HG02610 (cell line): Measurements from ENCODE around the gene TXNDC8.
"Not testable (repeated sequence)": the region's sequence is repeated elsewhere in the genome, so short reads cannot be mapped to it uniquely, and the experiment has no call there.

Experiments
- ATAC-seq: cut with Tn5 transposase; IDR thresholded peaks from one replicate; pipeline ENCODE4 v1.9.1; 2021; ENCODE audit warnings: mild to moderate bottlenecking, moderate library complexity; ENCODE audit not compliant: unreplicated experiment

The TXNDC8 gene

GRCh38 chr9:110328763-110329162 lies 8.9 kb downstream of the TXNDC8 start:
- no peak for ATAC-seq

DNA sequence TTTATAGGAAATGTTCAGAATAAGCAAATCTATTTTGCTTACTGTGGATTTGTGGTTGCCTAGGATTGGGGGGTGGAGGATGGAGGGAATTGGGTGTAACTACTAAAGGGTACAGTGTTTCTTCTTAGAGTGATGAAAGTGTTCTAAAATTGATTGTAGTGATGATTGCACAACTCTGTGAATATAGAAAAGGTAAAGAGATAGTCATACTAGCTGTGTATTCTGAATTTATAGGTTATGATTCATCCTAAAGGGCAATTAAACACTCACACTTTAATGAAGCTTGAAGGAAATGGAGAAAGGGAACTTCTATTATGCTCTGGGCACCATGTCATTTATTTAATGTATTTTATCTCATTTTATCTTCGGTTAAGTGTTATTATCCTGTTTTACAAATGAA lies 9.9 kb downstream of the TXNDC8 start:
- no peak for ATAC-seq

- no peak for ATAC-seq
Measured at GRCh38 chr9:110323818-110324217, 13.8 kb downstream of the TXNDC8 start.

DNA sequence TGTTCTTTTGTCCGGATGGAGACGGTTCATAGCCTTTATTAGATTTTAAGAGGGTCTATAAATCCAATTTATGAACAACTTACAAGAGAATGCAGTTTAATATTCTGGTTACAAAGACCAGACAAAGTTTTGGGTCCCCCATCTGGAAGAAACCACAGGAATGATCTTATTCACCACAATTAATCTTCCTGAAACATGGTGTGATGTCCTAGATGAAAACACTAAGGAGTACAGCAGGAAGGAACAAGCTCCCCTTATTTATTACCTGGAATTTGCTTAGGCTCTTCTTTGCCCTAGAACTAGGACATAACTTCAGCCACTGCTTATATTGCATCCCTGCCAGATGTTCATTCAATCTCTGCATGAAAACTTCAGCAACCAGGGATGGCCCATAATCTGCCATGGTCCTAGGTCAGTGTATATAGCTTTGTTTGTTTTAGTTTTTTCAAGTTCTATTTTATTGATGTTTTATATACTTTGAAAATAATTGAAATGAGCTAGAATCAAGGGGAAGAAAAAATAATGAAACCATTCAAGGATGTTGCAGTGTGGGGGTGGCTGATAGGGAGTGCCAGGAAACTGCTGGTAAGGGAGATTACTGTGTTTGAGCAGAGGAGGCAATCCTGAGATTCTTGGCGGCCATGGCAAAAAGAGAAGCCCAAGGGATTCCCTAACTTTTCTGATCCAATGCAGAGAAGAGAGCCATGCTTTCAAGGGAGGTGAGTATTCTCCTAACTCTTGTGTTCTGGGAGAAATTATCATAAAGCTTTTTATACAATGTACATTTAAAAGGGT lies 16.8 kb downstream of the TXNDC8 start:
- ATAC-seq, result no peak

DNA sequence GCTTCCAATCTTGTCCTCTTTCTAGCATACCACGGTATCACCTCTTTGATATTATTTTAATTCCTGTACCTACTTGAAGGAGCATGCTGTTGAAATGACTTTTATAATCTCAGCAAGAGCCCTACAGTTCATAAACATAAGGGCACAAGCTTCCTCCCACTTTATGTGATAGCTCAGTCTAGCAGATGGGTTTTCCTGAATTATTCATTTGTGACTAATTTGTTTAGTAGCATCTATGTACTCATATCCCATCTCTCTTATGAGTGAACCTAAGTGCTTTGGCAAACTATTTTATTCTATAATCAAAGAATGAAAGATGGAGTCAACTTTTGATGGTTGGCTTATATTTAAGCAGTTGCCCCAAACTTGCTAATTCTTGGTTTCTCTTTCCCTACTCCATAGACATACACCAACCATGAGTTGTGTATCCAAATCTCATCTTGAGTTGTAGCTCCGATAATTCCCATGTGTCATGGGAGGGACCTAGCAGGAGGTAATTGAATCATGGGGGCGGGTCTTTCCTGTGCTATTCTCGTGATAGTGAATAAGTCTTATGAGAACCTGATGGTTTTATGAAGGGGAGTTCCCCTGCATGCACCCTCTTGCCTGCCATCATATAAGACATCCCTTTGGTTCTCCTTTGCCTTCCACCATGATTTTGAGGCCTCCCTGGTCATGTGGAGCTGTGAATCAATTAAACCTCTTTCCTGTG lies 17.7 kb downstream of the TXNDC8 start:
- no peak for ATAC-seq

DNA sequence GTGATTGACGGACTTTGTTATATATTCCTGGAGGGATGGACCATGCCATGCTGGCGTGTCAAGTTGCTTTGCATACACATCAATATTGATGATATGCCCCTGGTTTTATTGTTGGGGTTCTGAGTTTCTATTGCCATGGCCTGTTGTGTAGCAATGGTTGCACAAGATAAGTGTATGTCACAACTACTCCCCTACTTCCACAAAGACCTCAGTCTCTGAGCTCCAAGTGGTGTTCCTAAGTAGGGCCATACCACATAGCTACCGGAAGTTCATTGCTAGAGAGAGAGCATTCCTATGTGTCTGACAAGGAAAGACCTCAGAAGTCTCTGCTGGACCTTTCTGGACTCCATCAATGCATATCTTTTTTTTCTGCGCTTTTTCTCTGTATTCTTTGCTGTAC lies 19.8 kb downstream of the TXNDC8 start:
- ATAC-seq, result no peak

- ATAC-seq, result peak; percentile 93
Measured at GRCh38 chr9:110316261-110317075, 21.2 kb downstream of the TXNDC8 start.

GRCh38 chr9:110311978-110312377 lies 25.7 kb downstream of the TXNDC8 start:
- not testable (repeated sequence) for ATAC-seq

- ATAC-seq, result no peak
Measured at GRCh38 chr9:110309681-110310080, 28.0 kb downstream of the TXNDC8 start.

DNA sequence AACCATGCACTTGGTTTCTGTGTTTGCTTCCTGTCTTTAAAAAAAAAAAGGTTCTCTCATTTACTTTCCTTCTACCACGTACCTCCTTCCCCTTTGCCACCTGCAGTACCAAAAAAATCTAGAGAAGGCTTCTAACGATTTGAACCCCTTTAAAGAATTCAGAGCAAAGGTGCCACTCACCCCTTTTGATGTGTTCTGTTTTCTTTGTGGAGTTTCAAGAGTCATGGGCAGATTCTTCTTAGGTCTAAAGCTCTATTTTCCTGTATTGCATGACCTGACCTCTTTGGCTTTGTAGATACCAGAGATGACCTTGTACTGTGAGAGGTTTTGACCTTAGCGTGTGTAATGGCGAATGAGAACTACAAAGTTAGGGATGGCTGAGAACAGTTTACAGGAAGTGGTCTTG lies 29.0 kb downstream of the TXNDC8 start:
- no peak for ATAC-seq

DNA sequence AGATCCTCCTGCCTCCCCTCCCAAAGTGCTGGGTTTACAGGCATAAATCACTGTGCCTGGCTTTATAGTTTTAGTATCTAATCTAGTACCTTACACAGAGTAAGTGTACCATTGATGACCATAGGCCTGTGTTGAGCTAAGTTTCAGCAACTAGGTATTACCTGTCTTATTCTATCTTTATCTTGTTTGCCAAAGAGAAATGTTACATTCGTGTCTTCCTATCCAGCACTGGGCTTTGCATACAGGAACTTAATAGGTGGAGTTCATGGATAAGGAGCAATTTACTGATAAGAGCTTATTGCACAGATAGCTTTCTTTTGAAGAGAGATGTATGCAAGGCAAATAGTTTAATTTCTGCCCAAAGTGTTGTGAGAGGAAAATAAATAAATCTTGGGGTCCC lies 30.5 kb downstream of the TXNDC8 start:
- no peak for ATAC-seq

GRCh38 chr9:110303133-110303532 lies 34.5 kb downstream of the TXNDC8 start:
- ATAC-seq, result no peak

DNA sequence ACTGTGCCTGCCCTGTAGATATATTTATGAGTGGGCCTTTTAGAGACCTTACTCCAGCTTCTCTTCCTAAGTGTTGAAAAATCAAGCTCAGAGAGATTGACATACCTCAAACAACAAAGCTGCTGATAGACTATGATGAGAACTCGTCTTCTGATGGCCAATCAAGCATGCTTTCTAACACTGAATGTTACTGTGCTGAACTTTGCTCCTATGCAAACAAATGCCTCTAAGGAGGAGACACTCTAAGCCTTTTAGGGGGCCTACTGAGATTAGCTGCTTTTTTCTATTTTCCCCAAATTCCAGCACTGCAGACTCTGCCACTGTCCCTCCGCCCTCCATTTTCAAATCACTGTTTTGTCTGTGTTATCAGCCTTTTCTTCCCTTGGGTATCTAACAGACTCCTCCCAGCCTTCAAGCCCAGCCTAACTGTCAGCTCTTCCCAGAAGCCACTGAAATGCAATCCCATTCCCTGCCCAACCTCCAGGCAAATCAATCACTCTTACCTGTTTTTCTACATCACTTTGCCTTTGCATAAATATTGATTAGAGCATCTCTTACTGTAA lies 39.5 kb downstream of the TXNDC8 start:
- no peak for ATAC-seq

- no peak for ATAC-seq
Measured at GRCh38 chr9:110293248-110293647, 44.4 kb downstream of the TXNDC8 start.

- no peak for ATAC-seq
Measured at GRCh38 chr9:110291921-110292557, 45.6 kb downstream of the TXNDC8 start.

DNA sequence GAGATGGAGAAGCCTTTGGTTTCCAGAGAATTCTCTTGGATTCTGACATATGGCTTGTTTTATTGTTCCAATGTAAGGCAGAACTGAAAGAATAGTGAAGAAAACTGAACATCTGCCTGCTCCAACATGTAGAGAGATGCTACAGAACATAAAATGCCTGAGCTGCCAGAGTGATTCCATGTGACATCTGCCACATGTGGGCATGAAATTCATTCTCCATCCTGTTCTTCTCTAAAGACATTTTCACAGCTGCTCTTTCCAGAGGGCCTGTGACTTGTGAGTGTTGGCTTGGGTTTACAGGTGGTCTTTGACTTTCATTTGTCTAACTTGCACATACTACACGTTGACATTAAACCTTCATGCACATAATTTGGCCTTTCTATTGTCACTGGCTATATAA lies 47.7 kb downstream of the TXNDC8 start:
- ATAC-seq, result no peak

- ATAC-seq, result no peak
Measured at GRCh38 chr9:110288503-110288902, 49.2 kb downstream of the TXNDC8 start.

- no peak for ATAC-seq
Measured at GRCh38 chr9:110287289-110287680, 50.4 kb downstream of the TXNDC8 start.

GRCh38 chr9:110284211-110284844 lies 53.3 kb downstream of the TXNDC8 start:
- ATAC-seq, result no peak

GRCh38 chr9:110283751-110284150 lies 53.9 kb downstream of the TXNDC8 start:
- ATAC-seq, result no peak
